Skin epidermis (tissue), 12 donors: ENCODE results near the gene ZDHHC18.
"Not testable (repeated sequence)": the region's sequence is repeated elsewhere in the genome, so short reads cannot be mapped to it uniquely, and the experiment has no call there.

Source experiments
- H3K27ac ChIP-seq, 21 experiments: fragments of 200-600 bp; sonication (generic) in 11 of 21; one replicate each; pipeline ENCODE4 v1.5.0; 2020; ENCODE audit warnings: mild to moderate bottlenecking in 3 of 21, inconsistent platforms in 2 of 21, moderate library complexity in 2 of 21
- H3K4me3 ChIP-seq, 7 experiments: fragments of 200-600 bp; sonication (generic) in 2 of 7; one replicate each; pipeline ENCODE4 v1.5.0; 2020; ENCODE audit warnings: inconsistent platforms in 2 of 7, mild to moderate bottlenecking in 2 of 7, moderate library complexity in 1 of 7

Gene ZDHHC18

DNA sequence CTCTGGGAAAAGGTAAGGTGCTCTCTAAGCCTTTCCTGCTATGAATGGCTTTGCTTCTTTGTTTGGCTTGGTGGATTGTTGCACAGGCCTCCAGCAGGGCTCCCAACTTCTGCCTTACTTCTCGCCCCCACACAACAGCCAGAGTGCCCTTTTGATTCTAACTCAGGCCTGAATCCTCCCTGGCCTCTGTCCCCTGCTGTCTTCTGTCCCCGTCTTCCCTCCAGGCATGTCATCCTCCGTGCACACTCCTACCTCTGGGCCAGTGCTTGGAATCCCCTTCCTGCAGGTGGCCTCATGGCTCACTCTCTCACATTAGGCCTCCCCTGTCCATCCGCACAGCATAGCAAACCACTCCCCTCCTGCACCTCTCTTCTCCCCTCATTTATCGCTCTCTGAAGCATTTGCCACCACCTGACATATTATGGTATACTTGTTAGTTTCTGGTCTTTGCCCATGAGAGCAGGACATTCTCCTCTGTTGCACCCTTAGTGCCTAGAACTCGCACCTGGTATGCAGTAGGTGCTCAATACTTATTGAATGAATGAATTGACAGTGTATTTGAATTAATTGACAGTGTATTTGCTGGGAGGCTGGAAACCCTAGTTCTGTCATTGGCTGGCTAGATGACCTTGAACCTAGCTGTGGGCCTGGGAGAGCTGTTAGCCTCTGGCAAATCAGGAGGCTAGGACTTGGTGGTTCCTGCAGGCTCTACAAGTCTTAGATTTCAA, 2.9 kb downstream of the ZDHHC18 start:
- Histone ChIP-seq H3K4me3 (no peak overlapping the region), H3K27ac (peak overlapping the region in 15 of 21 experiments; percentile 14 to 96 (median 78))

GRCh38 chr1:26831059-26831458, 4.6 kb downstream of the ZDHHC18 start:
- Histone ChIP-seq H3K27ac (peak overlapping the region in 10 of 21 experiments; percentile 20 to 92 (median 49)), H3K4me3 (no peak overlapping the region)

- peak overlapping the region in 10 of 21 experiments; percentile 20 to 92 (median 49) for H3K27ac ChIP-seq
- H3K4me3 ChIP-seq: no peak overlapping the region
Measured at GRCh38 chr1:26831546-26832248, 5.2 kb downstream of the ZDHHC18 start.

- no peak overlapping the region for H3K4me3 ChIP-seq
- H3K27ac ChIP-seq: peak overlapping the region in 11 of 21 experiments; percentile 23 to 92 (median 82)
Measured at GRCh38 chr1:26832249-26832960, 5.9 kb downstream of the ZDHHC18 start.

DNA sequence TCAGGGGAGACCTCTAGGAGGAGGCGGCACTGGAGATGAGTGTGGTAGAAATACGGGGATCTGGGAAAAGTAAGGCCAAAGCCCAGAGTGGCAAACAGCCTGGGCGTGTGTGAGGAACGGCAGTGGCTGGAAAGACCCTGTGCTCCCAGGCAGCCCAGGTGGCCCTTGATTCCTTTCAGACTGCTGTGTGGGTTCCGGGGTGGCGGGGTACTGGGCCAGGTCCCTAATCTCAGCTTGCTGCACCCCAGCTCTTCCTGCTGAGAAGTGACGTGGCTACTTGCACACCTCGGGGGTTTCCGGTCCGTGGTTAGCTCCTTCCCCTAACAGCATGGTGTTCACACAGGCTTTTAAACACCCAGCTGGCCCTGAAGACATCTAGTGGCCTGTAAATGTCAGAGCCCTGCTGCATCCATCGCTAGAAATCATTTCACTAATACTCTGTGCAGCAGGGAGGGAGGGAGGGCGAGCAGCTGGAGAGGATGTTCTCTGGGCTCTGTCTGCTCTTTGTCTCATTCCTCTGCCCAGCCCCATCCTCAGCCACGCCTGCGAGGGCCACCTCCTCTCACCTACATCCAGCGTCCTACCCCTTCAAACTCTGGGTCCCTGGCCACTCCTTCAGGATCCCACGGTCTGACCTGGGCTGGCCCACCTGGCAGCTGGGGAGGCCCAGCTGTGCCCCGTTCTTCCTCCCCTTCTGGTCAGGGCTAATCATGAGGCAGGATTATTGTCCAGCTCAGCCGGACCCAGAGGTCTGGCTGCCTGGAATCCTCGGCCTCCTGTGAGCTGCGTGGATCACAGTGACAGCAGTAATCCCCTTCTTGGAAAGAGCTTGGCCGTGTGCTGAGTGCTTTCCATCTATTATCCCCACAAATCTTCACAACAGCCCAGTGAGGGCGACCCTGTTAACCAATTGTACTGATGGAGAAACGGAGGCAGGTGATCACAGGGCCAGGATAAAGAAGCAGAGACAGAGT, 7.2 kb downstream of the ZDHHC18 start:
- no peak overlapping the region for H3K4me3 ChIP-seq
- peak overlapping the region in 19 of 21 experiments; percentile 28 to 92 (median 73) for H3K27ac ChIP-seq

GRCh38 chr1:26837665-26838064, 11.2 kb downstream of the ZDHHC18 start:
- H3K4me3 ChIP-seq: not testable (repeated sequence)
- peak overlapping the region in 1 of 21 experiments; percentile 4 for H3K27ac ChIP-seq

DNA sequence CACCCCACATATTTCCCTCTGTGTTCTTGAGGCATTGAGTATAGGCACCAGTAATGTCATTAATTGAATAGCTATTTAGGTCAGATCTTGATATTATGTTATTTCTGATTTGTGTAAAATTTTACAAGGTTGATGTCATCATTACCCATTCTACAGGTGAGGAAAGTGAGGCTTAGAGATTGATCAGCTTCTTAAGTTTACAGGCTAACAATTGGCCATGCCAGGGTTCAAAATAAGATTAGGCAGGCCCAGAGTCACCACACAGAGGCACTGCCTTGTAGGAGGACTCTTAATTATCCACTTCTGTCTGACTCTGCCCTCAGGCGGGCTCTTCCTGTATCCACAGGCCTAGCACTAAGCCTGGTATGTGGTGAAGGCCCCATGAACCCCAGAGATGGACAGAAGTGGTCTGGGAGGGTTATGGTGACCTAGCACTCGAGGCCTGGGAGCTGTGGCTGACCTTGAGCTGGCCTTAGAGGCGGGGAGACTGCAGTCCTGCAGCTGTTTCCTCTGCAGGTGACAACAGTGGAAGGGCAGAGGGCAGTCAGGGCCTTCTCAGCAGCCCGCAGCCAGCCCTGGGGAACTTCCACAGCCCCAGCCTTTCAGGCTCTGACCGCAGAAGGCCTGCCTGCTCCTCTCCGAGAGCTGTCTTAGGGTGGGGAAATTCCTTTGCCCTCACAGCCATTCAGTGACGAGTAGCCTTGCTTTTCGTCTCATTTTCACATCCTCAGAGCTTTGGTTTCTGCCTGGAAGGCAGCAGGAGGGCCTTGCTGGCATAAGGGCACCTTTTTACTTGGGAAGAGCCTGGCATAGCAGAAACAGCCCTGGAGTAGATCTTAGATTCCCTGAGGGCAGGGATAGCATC, 12.2 kb downstream of the ZDHHC18 start:
- peak overlapping the region in 9 of 21 experiments; percentile 4 to 77 (median 52) for H3K27ac ChIP-seq
- no peak overlapping the region for H3K4me3 ChIP-seq

- Histone ChIP-seq H3K4me3 (no peak overlapping the region), H3K27ac (peak overlapping the region in 7 of 21 experiments; percentile 4 to 77 (median 53))
Measured at GRCh38 chr1:26839339-26839722, 12.8 kb downstream of the ZDHHC18 start.

GRCh38 chr1:26839779-26840178, 13.3 kb downstream of the ZDHHC18 start:
- peak overlapping the region in 4 of 21 experiments; percentile 16 to 77 (median 60) for H3K27ac ChIP-seq

DNA sequence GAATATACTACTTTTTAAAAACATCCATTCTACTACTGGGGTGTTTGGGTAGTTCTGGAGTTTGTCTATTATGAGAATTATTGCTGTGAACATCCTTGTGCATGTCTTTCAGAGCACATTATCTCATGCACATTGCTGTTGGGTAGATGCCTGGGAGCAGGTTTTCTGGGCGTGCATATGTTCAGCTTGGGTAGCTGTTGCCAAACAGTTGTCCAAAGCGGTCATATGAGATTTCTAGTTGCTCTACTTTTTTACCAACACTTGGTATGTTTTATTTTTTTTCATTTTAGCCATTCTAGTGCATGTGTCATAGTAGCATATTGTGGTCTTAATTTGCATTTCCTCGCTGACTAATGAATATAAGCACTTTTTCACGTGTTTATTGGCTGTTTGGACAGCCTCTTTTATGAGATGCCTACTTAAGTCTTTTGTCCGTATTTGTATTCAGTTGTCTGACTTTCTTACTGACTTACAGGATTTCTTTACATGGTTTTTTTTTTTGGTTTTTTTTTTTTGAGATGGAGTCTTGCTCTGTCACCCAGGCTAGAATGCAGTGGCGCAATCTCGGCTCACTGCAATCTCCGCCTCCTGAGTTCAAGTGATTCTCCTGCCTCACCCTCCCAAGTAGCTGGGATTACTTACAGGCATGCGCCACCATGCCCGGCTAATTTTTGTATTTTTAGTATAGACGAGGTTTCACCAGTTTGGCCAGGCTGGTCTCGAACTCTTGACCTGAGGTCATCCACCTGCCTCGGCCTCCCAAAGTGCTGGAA, 18.1 kb downstream of the ZDHHC18 start:
- no peak overlapping the region for H3K4me3 ChIP-seq
- no peak overlapping the region for H3K27ac ChIP-seq

More at GRCh38 chr1:26839779-26840178, 13.3 kb downstream of the ZDHHC18 start:
- no peak overlapping the region for H3K4me3 ChIP-seq

DNA sequence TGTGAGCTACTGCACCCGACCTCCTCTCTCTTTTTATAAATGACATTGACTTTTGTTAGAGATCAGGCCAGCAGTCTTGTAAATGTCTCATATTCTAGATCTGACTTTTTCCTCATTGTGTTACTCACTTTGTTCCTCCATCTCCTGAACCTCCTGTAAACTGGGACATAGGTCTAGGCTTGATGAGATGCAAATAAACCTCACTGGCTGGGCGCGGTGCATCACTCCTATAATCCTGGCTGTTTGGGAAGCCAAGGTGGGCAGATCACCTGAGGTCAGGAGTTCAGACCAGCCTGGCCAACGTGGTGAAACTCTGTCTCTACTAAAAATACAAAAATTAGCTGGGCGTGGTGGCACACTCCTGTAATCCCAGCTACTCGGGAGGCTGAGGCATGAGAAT, 21.3 kb downstream of the ZDHHC18 start:
- peak overlapping the region in 2 of 21 experiments; percentile 72 to 81 for H3K27ac ChIP-seq
- not testable (repeated sequence) for H3K4me3 ChIP-seq

DNA sequence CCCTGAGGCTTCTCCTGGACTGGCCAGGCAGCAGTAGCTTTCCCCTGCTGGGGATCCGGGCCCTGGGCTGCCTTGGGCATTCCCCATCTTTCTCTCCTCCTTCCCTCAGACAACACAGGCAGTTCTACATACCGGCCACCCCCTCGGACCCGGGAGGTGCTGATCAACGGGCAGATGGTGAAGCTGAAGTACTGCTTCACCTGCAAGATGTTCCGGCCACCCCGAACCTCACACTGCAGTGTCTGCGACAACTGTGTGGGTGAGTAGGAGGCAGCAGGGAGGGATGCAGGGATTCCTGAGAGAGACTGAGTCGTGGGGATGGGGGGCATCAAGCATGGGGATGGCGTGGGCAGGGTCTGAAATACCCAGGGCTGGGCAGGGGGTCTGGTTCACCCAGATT, 22.0 kb downstream of the ZDHHC18 start:
- H3K27ac ChIP-seq: peak overlapping the region in 15 of 21 experiments; percentile 2 to 81 (median 52)
- no peak overlapping the region for H3K4me3 ChIP-seq

DNA sequence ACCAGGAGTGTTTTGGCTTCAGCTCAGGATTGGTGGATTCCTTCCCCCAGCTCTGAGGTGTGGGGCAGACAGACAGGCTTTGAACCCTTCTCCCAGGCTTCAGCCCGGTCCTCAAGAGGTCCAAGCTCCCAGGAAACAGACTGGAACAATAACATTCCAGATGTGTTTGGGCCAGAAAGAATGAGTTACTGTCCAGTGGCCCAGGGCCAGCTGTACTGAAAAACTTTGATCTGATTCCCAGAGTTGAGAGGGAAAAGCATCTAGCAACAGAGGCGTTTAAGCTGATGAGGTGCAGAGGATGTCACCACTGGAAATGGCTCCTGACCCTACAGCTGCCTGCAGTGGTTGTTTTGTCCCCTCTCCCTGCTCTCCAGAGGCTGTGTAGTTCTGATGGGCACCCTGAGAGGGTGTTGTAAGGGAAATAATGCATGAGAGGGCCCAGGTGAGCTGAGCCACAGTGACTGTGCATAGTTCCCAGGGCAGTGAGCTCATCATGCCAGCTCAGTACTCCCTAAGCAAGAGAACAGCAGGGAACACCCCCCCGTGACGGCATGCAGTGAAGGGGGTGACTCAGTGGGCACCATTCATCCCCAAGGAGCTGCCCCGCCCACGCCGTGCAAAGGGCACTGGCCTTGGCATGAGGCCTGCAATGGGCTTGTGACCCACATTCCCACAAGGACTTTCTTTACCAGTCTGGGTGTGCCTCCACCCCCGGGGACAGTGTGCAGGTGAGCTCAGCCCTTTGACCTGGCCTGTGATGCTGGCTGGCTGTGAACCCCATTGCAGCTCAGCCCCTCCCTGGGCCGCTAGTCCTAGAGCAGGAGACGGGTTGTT, 22.7 kb downstream of the ZDHHC18 start:
- Histone ChIP-seq H3K27ac (peak overlapping the region in 15 of 21 experiments; percentile 2 to 81 (median 52)), H3K4me3 (no peak overlapping the region)

GRCh38 chr1:26851106-26851684, 24.7 kb downstream of the ZDHHC18 start:
- Histone ChIP-seq H3K4me3 (no peak overlapping the region), H3K27ac (peak overlapping the region in 10 of 21 experiments; percentile 1 to 81 (median 45))

- peak overlapping the region in 8 of 21 experiments; percentile 15 to 98 (median 68) for H3K27ac ChIP-seq
- H3K4me3 ChIP-seq: no peak overlapping the region
Measured at GRCh38 chr1:26852701-26853100, 26.2 kb downstream of the ZDHHC18 start.

DNA sequence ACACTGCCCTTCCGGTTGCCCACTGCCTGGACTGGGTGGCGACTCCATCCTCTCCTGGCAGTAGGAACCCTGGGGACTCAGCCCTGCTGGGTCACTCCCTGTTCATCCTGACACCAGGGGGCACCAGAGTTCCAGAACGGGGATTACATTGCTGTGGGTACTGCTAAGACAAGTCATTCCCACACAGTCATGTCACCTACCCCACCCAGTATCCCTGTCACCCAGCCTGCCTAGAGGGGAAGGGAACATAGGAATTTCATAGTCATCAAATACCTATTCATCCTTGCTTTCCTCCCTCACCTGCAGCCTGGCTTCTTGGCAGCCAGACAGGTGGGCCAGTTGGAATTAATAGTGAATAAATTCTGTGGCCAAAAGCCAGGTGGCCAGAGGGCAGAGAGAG, 26.7 kb downstream of the ZDHHC18 start:
- peak overlapping the region in 18 of 21 experiments; percentile 17 to 98 (median 87) for H3K27ac ChIP-seq
- no peak overlapping the region for H3K4me3 ChIP-seq
